Astrocyte (in vitro differentiated cells and primary cell): ENCODE data around the gene SDSL. TPM values are rescaled to one million over a fixed set of nuclear protein-coding genes. Genes with fewer than 3 reads are reported as not detected.

Source experiments
- DNase-seq: peaks from one replicate; pipeline ENCODE4 v3.0.0-alpha.2; 2010; ENCODE audit warnings: low read depth
- FAIRE-seq: peaks from 2 replicates; lab custom pipeline; 2011; peaks lifted over from hg19 to GRCh38; lab: Jason Lieb, UNC
- H2AFZ ChIP-seq: 2 replicates; pipeline ENCODE4 v1.6.0; 2012; ENCODE audit warnings: low read depth, low read length, inconsistent platforms
- H3K27ac ChIP-seq: 2 replicates; pipeline ENCODE4 v1.5.1; 2011; ENCODE audit warnings: low read depth, low read length, inconsistent platforms
- H3K27me3 ChIP-seq: 2 replicates; pipeline ENCODE4 v1.6.0; 2011; ENCODE audit warnings: low read length, inconsistent platforms; ENCODE audit not compliant: insufficient read depth
- H3K36me3 ChIP-seq: 2 replicates; pipeline ENCODE4 v1.5.1; 2011; ENCODE audit warnings: low read length, inconsistent platforms; ENCODE audit not compliant: insufficient read depth
- H3K4me1 ChIP-seq: 2 replicates; pipeline ENCODE4 v1.5.1; 2011; ENCODE audit warnings: low read length, inconsistent platforms; ENCODE audit not compliant: insufficient read depth
- H3K4me2 ChIP-seq: 2 replicates; pipeline ENCODE4 v1.6.0; 2012; ENCODE audit warnings: low read length, inconsistent platforms
- H3K4me3 ChIP-seq: 2 replicates; pipeline ENCODE4 v1.5.1; 2011; ENCODE audit warnings: low read depth, mild to moderate bottlenecking, low read length, inconsistent platforms; ENCODE audit not compliant: insufficient read depth
- H3K79me2 ChIP-seq: 2 replicates; pipeline ENCODE4 v1.6.0; 2012; ENCODE audit warnings: mild to moderate bottlenecking, low read length, inconsistent platforms; ENCODE audit not compliant: insufficient read depth
- H3K9ac ChIP-seq: 2 replicates; pipeline ENCODE4 v1.6.0; 2012; ENCODE audit warnings: mild to moderate bottlenecking, low read length, inconsistent platforms
- H3K9me3 ChIP-seq: 2 replicates; pipeline ENCODE4 v1.5.1; 2012; ENCODE audit warnings: low read depth, mild to moderate bottlenecking, low read length, inconsistent platforms; ENCODE audit not compliant: insufficient read depth
- H4K20me1 ChIP-seq: 2 replicates; pipeline ENCODE4 v1.6.0; 2012; ENCODE audit warnings: low read length, inconsistent platforms; ENCODE audit not compliant: insufficient read depth
- H3K27ac Mint-ChIP-seq: one replicate; pipeline ENCODE4 v1.8.0; 2021; ENCODE audit warnings: mild to moderate bottlenecking, mixed read lengths; ENCODE audit not compliant: unreplicated experiment
- H3K27me3 Mint-ChIP-seq: one replicate; pipeline ENCODE4 v1.8.0; 2021; ENCODE audit warnings: low read depth, mixed read lengths; ENCODE audit not compliant: unreplicated experiment
- H3K36me3 Mint-ChIP-seq: one replicate; pipeline ENCODE4 v1.8.0; 2021; ENCODE audit warnings: low read depth, mixed read lengths; ENCODE audit not compliant: unreplicated experiment
- H3K4me1 Mint-ChIP-seq: one replicate; pipeline ENCODE4 v1.8.0; 2021; ENCODE audit warnings: low read depth, mixed read lengths; ENCODE audit not compliant: unreplicated experiment
- H3K4me3 Mint-ChIP-seq: one replicate; pipeline ENCODE4 v1.8.0; 2021; ENCODE audit warnings: mild to moderate bottlenecking, moderate library complexity, mixed read lengths; ENCODE audit not compliant: unreplicated experiment
- H3K9me3 Mint-ChIP-seq: one replicate; pipeline ENCODE4 v1.8.0; 2021; ENCODE audit warnings: mild to moderate bottlenecking, mixed read lengths; ENCODE audit not compliant: unreplicated experiment
- EZH2 ChIP-seq: IDR thresholded peaks from 2 replicates; pipeline ENCODE4 v1.6.1; 2012; ENCODE audit warnings: mild to moderate bottlenecking, low read length, inconsistent platforms; ENCODE audit not compliant: insufficient read depth
- total RNA-seq: library from RNA; stranded (reverse); gene quantifications from 2 replicates; pipeline ENCODE4 v1.2.1, GENCODE V29; 2021
- TF ChIP-seq, protein P1 (sequence below): IDR thresholded peaks from 2 replicates; pipeline ENCODE4 v1.5.1; 2011; ENCODE audit warnings: low read depth, mild to moderate bottlenecking, inconsistent platforms, low read length, moderate library complexity; ENCODE audit not compliant: insufficient read depth

SDSL gene
- total RNA-seq, 1 donor from 2014 or later, result 9.5 TPM

DNA sequence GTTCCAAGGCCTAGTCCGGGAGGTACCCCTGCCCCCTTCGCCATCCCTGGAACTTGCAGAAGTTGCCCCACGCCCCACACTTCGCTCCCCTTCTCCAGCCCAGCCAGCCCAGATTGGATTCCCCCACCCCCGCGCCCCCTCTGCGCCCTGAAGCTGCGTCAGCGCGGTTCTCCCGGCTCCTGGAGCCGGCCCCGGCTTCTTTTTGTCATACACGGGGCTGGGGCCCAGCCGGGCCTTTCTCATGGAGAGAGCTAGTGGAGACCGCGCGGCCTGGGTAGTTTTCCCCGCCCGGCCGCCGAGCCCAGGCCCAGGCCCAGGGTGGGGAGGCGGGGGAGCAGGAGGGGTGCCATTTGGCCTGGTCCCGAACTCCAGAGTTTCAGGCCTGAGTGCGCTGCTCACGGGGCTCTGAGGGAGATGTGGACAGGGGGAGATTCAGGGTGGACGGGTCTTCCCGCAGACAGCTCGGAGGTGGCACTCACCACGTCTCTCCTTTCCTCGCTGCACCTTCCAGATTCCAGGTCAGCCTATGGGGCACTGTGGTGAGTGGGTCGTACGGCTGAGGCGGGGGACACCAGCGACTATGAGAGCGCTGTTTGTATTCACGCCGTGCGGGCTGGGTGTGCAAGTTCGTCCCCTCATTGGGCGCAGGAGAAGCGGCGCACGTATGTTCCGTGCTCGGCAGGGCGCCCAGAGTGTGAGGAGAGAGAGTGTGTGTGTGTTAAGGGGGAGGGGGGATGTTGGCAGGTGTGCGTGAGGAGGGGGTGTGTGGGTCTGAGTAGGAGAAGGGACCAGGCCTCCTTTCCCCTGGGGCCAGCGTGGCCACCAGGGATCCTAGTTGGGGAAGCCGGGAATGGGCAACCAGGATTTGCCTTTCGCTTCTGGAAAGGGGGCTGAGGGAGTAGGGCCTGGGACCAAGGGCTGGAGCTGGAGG, 50.3 kb downstream of the SDSL start:
- no peak for DNase-seq
- Histone ChIP-seq H3K27me3 (peaks cover 84% of the 10 kb centered on the region), H3K36me3 (no peaks in the 10 kb centered on the region), H3K4me1 (peaks cover under 1% of the 10 kb centered on the region), H3K4me3 (no peak overlapping the region), H3K79me2 (no peaks in the 10 kb centered on the region), H3K4me2 (no peak overlapping the region), H2AFZ (no peak overlapping the region), H3K9me3 (no peaks in the 10 kb centered on the region), H3K9ac (no peak overlapping the region), H4K20me1 (peaks cover 8% of the 10 kb centered on the region), H3K27ac (no peak overlapping the region)
- FAIRE-seq, result no peak
- Mint-ChIP-seq H3K27ac (no peak overlapping the region), H3K9me3 (peaks cover 14% of the 10 kb centered on the region), H3K36me3 (peaks cover 4% of the 10 kb centered on the region), H3K4me1 (peaks cover 2% of the 10 kb centered on the region), H3K4me3 (peak overlapping the region; percentile 57), H3K27me3 (peaks cover 72% of the 10 kb centered on the region)
- TF ChIP-seq EZH2, result peak; percentile 59
- TF ChIP-seq, protein P1, sequence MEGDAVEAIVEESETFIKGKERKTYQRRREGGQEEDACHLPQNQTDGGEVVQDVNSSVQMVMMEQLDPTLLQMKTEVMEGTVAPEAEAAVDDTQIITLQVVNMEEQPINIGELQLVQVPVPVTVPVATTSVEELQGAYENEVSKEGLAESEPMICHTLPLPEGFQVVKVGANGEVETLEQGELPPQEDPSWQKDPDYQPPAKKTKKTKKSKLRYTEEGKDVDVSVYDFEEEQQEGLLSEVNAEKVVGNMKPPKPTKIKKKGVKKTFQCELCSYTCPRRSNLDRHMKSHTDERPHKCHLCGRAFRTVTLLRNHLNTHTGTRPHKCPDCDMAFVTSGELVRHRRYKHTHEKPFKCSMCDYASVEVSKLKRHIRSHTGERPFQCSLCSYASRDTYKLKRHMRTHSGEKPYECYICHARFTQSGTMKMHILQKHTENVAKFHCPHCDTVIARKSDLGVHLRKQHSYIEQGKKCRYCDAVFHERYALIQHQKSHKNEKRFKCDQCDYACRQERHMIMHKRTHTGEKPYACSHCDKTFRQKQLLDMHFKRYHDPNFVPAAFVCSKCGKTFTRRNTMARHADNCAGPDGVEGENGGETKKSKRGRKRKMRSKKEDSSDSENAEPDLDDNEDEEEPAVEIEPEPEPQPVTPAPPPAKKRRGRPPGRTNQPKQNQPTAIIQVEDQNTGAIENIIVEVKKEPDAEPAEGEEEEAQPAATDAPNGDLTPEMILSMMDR, result no peak

DNA sequence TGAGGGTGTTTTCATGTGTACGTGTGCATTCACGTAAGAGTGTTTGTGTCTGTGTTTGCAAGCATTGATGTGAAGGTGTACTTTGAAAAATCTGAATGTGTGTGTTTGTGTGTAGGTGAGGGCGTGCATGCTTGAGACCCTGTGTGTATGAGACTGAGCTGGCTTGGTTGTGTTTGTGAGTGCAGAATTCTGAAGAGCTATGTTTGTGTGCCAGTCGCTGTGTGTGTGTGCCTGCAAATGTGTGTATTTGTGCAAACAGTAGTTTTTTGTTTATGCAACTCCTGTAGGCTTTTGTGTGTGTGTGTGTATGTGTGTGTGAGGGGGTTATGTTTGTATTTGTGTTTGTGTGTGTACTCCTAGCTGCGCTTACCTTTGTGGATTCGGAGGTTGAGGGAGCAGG, 51.2 kb downstream of the SDSL start:
- peaks cover 2% of the 10 kb centered on the region for H3K4me1 Mint-ChIP-seq
- peaks cover 82% of the 10 kb centered on the region for H3K27me3 Mint-ChIP-seq
- Histone ChIP-seq H2AFZ (no peak overlapping the region), H3K4me1 (no peaks in the 10 kb centered on the region), H3K9ac (no peak overlapping the region), H3K27me3 (peaks cover 84% of the 10 kb centered on the region), H3K27ac (no peak overlapping the region), H3K4me2 (no peak overlapping the region), H4K20me1 (peaks cover 8% of the 10 kb centered on the region), H3K79me2 (no peaks in the 10 kb centered on the region), H3K36me3 (no peaks in the 10 kb centered on the region), H3K9me3 (no peaks in the 10 kb centered on the region), H3K4me3 (no peak overlapping the region)
- peaks cover 18% of the 10 kb centered on the region for H3K9me3 Mint-ChIP-seq
- H3K27ac Mint-ChIP-seq, result peak overlapping the region; percentile 1
- no peak overlapping the region for H3K4me3 Mint-ChIP-seq
- H3K36me3 Mint-ChIP-seq, result peaks cover 4% of the 10 kb centered on the region
- FAIRE-seq (no peak), DNase-seq (no peak)
- TF ChIP-seq, protein P1, result no peak
- no peak for TF ChIP-seq EZH2

DNA sequence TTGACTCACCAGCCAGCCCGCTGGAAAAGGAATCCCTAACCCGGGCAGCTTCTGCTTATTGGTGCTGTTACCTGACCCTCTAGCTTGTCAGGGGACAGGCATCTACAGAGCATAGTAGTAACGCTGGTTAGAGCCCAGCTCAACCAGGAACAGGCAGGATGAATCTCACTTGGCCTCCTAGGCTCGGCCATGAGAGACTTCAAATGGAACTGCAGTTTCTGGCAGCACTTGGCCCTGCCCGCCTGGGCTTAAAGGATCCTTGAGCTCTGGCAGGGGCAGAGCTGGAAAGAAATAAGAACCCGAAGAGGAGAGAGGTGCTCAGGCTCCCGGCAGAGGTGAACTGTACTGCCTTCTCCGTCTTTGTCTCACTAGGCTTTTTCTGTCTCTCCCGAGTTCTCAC, 51.8 kb downstream of the SDSL start:
- Histone ChIP-seq H3K4me3 (no peak overlapping the region), H4K20me1 (peaks cover 8% of the 10 kb centered on the region), H3K27me3 (peaks cover 84% of the 10 kb centered on the region), H2AFZ (no peak overlapping the region), H3K36me3 (no peaks in the 10 kb centered on the region), H3K4me2 (no peak overlapping the region), H3K4me1 (no peaks in the 10 kb centered on the region), H3K79me2 (no peaks in the 10 kb centered on the region), H3K27ac (no peak overlapping the region), H3K9ac (no peak overlapping the region), H3K9me3 (no peaks in the 10 kb centered on the region)
- Mint-ChIP-seq H3K27ac (peak overlapping the region; percentile 48), H3K36me3 (peaks cover 4% of the 10 kb centered on the region), H3K9me3 (peaks cover 18% of the 10 kb centered on the region), H3K27me3 (peaks cover 81% of the 10 kb centered on the region), H3K4me3 (no peak overlapping the region), H3K4me1 (peaks cover 2% of the 10 kb centered on the region)
- FAIRE-seq, result no peak
- TF ChIP-seq, protein P1, result no peak
- TF ChIP-seq EZH2, result no peak
- DNase-seq, result no peak
